Activated CD8-positive, alpha-beta T cell treated with anti-CD3 and anti-CD28 coated beads, Interleukin-2, amount 10 ng/mL, durations not matched to agents 7 days and 5 days (primary cell): Measurements from ENCODE around the gene RBMX2. TPM values are rescaled to one million over a fixed set of nuclear protein-coding genes. Genes with fewer than 3 reads are reported as not detected.
"Not testable (repeated sequence)": the region's sequence is repeated elsewhere in the genome, so short reads cannot be mapped to it uniquely, and the experiment has no call there.

Experiments used
- ATAC-seq: fragments of 150-1000 bp; cut with Tn5 transposase; one replicate; pipeline ENCODE4 v1.10.0; 2021; ENCODE audit warnings: moderate library complexity
- CTCF ChIA-PET: fragments of 350-600 bp; sonication (Branson Sonifier 250); formaldehyde crosslinking; loops from one replicate; lab custom pipeline; 2021; ENCODE audit warnings: antibody characterized with exemption; lab: Charles Lee
- POLR2A ChIA-PET: fragments of 350-600 bp; sonication (Branson Sonifier 250); formaldehyde crosslinking; loops from one replicate; lab custom pipeline; 2021; ENCODE audit warnings: antibody characterized with exemption; lab: Charles Lee
- DNase-seq: peaks from one replicate; pipeline ENCODE4 v3.0.0-alpha.2; 2020
- H3K27ac Mint-ChIP-seq: one replicate; pipeline ENCODE4 v1.8.0; 2021; ENCODE audit warnings: mild to moderate bottlenecking, mixed read lengths
- H3K27me3 Mint-ChIP-seq: one replicate; pipeline ENCODE4 v1.8.0; 2021; ENCODE audit warnings: low read depth, mixed read lengths
- H3K36me3 Mint-ChIP-seq: one replicate; pipeline ENCODE4 v1.8.0; 2021; ENCODE audit warnings: low read depth, mixed read lengths
- H3K4me1 Mint-ChIP-seq: one replicate; pipeline ENCODE4 v1.8.0; 2021; ENCODE audit warnings: low read depth, mixed read lengths
- H3K4me3 Mint-ChIP-seq: one replicate; pipeline ENCODE4 v1.8.0; 2021; ENCODE audit warnings: mild to moderate bottlenecking, mixed read lengths
- H3K9me3 Mint-ChIP-seq: one replicate; pipeline ENCODE4 v1.8.0; 2022; ENCODE audit warnings: mixed read lengths; ENCODE audit not compliant: insufficient read depth
- total RNA-seq, 2 experiments: library from RNA; stranded (reverse); gene quantifications; one replicate each; pipeline ENCODE4 v1.2.3, GENCODE V29; 2021

Gene RBMX2, protein sequence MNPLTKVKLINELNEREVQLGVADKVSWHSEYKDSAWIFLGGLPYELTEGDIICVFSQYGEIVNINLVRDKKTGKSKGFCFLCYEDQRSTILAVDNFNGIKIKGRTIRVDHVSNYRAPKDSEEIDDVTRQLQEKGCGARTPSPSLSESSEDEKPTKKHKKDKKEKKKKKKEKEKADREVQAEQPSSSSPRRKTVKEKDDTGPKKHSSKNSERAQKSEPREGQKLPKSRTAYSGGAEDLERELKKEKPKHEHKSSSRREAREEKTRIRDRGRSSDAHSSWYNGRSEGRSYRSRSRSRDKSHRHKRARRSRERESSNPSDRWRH
- 10 to 100 TPM; 25.2 to 25.3 TPM for total RNA-seq

- H3K4me1 Mint-ChIP-seq, result peaks cover 15% of the 10 kb centered on the region
- H3K36me3 Mint-ChIP-seq, result peaks cover 19% of the 10 kb centered on the region
- H3K4me3 Mint-ChIP-seq, result peak within 1 kb of the TSS; percentile 91
- CTCF ChIA-PET, result no interaction called here
- no peaks in the 10 kb centered on the region for H3K9me3 Mint-ChIP-seq
- H3K27me3 Mint-ChIP-seq, result peaks cover 6% of the 10 kb centered on the region
- peak within 1 kb of the TSS; percentile 88 for H3K27ac Mint-ChIP-seq
- POLR2A ChIA-PET, result no interaction called here
- DNase-seq (peak; percentile 72), ATAC-seq (peak; percentile 93)
Measured at GRCh38 chrX:130401415-130402207, at the start of gene RBMX2. TSS of gene RBMX2 (plus strand) at chrX:130401987. CDS start at chrX:130402033, 46 bp downstream.

- H3K27me3 Mint-ChIP-seq, DNase-seq, H3K27ac Mint-ChIP-seq, ATAC-seq, POLR2A ChIA-PET, H3K4me3 Mint-ChIP-seq, H3K4me1 Mint-ChIP-seq, H3K9me3 Mint-ChIP-seq, CTCF ChIA-PET: not testable (repeated sequence)
- H3K36me3 Mint-ChIP-seq, result peaks cover 26% of the 10 kb centered on the region
Measured at GRCh38 chrX:130352050-130352449, 49.7 kb upstream of the RBMX2 start.

DNA sequence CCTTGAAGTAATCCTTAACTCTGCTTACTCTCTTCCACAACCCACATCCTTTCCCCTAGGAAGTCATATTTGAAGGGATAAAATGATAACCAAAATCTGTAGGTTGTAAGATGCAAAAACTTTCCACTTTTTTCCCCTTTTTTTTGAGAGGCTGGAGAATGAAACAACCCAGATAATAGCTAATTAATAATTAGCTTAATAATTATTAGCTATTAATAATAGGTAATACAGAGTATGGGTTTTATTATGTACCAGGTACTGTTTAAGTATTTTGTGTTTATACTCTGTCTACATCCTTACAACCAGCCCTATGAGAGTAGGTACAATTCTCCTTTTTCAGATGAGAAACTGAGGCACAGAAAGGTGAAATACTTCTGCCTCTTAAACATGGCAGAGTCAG, 25.7 kb upstream of the RBMX2 start:
- ATAC-seq (no peak), DNase-seq (no peak)
- CTCF ChIA-PET, result no interaction called here
- no peaks in the 10 kb centered on the region for H3K27me3 Mint-ChIP-seq
- H3K9me3 Mint-ChIP-seq, result no peaks in the 10 kb centered on the region
- no peak overlapping the region for H3K4me3 Mint-ChIP-seq
- H3K4me1 Mint-ChIP-seq, result no peaks in the 10 kb centered on the region
- POLR2A ChIA-PET, result no interaction called here
- no peak overlapping the region for H3K27ac Mint-ChIP-seq
- peaks cover 2% of the 10 kb centered on the region for H3K36me3 Mint-ChIP-seq

GRCh38 chrX:130378024-130378669, 23.6 kb upstream of the RBMX2 start:
- no peaks in the 10 kb centered on the region for H3K36me3 Mint-ChIP-seq
- ATAC-seq (no peak), DNase-seq (no peak)
- H3K4me3 Mint-ChIP-seq, result no peak overlapping the region
- no peak overlapping the region for H3K27ac Mint-ChIP-seq
- H3K4me1 Mint-ChIP-seq, result no peaks in the 10 kb centered on the region
- H3K9me3 Mint-ChIP-seq, result no peaks in the 10 kb centered on the region
- CTCF ChIA-PET, result no interaction called here
- H3K27me3 Mint-ChIP-seq, result peaks cover 3% of the 10 kb centered on the region
- POLR2A ChIA-PET, result no interaction called here

GRCh38 chrX:130385520-130385919, 16.3 kb upstream of the RBMX2 start, which contains the start of gene GPR119:
TSS of gene GPR119 (minus strand) at chrX:130385674. CDS start at chrX:130385447, 227 bp downstream.
- no peaks in the 10 kb centered on the region for H3K36me3 Mint-ChIP-seq
- H3K9me3 Mint-ChIP-seq, result no peaks in the 10 kb centered on the region
- no peak within 1 kb of the TSS for H3K4me3 Mint-ChIP-seq
- no peak for ATAC-seq
- no peak within 1 kb of the TSS for H3K27ac Mint-ChIP-seq
- no peaks in the 10 kb centered on the region for H3K4me1 Mint-ChIP-seq
- ChIA-PET POLR2A (no interaction called here), CTCF (no interaction called here)
- peaks cover 3% of the 10 kb centered on the region for H3K27me3 Mint-ChIP-seq
- DNase-seq, result no peak

GRCh38 chrX:130386408-130386808, 15.4 kb upstream of the RBMX2 start:
- CTCF ChIA-PET, result no interaction called here

GRCh38 chrX:130393451-130394074, 8.2 kb upstream of the RBMX2 start:
- CTCF ChIA-PET, result interaction anchor here (2.3 kb wide), 1 partner anchor 523 kb away, joined by 7 read pairs; no protein-coding TSS in a partner anchor

More at GRCh38 chrX:130386408-130386808, 15.4 kb upstream of the RBMX2 start:
- Mint-ChIP-seq H3K4me1 (no peaks in the 10 kb centered on the region), H3K4me3 (no peak overlapping the region), H3K27ac (no peak overlapping the region), H3K27me3 (peaks cover 3% of the 10 kb centered on the region), H3K36me3 (no peaks in the 10 kb centered on the region), H3K9me3 (no peaks in the 10 kb centered on the region)
- ATAC-seq (no peak), DNase-seq (no peak)
- POLR2A ChIA-PET, result no interaction called here

DNA sequence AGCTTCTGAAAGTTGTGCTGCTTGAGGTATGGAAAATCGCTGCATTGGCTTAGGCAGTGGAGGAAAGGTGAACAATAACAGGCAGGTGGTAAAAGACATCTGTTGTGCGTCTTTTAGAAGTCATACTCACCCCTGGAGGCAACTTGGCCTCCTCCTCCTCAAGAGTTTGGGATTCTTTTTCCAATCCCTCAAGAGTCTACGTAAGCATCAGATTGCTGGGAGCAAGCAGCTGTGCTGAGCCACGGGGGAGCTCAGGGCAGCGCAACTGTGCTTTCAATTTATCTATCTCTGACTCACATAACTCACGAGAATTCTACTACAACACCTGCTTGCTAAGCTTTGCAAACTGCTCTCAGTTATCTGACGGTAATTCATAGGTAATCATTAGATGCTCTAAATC, 6.4 kb upstream of the RBMX2 start:
- ChIA-PET POLR2A (no interaction called here), CTCF (interaction anchor here (2.3 kb wide), 1 partner anchor 521 kb away, joined by 7 read pairs; no protein-coding TSS in a partner anchor)
- Mint-ChIP-seq H3K27ac (no peak overlapping the region), H3K36me3 (no peaks in the 10 kb centered on the region), H3K4me1 (no peaks in the 10 kb centered on the region), H3K4me3 (no peak overlapping the region), H3K27me3 (peaks cover 15% of the 10 kb centered on the region), H3K9me3 (no peaks in the 10 kb centered on the region)
- ATAC-seq (no peak), DNase-seq (no peak)

More at GRCh38 chrX:130393451-130394074, 8.2 kb upstream of the RBMX2 start:
- DNase-seq (peak; percentile 20), ATAC-seq (no peak)
- H3K27me3 Mint-ChIP-seq, result peaks cover 11% of the 10 kb centered on the region
- H3K36me3 Mint-ChIP-seq, result no peaks in the 10 kb centered on the region
- H3K9me3 Mint-ChIP-seq, result no peaks in the 10 kb centered on the region
- H3K4me3 Mint-ChIP-seq, result no peak overlapping the region
- H3K27ac Mint-ChIP-seq, result no peak overlapping the region
- POLR2A ChIA-PET, result no interaction called here
- H3K4me1 Mint-ChIP-seq, result no peaks in the 10 kb centered on the region

- H3K27ac Mint-ChIP-seq, result peak overlapping the region; percentile 88
- no peaks in the 10 kb centered on the region for H3K9me3 Mint-ChIP-seq
- DNase-seq (no peak), ATAC-seq (peak; percentile 37)
- H3K27me3 Mint-ChIP-seq, result peaks cover 4% of the 10 kb centered on the region
- peak overlapping the region; percentile 91 for H3K4me3 Mint-ChIP-seq
- CTCF ChIA-PET, result no interaction called here
- peaks cover 21% of the 10 kb centered on the region for H3K36me3 Mint-ChIP-seq
- POLR2A ChIA-PET, result no interaction called here
- H3K4me1 Mint-ChIP-seq, result peaks cover 15% of the 10 kb centered on the region
Measured at GRCh38 chrX:130402208-130402684, 459 bp downstream of the RBMX2 start.

GRCh38 chrX:130413415-130413814, 11.6 kb downstream of the RBMX2 start:
- no peak for ATAC-seq
- no peak overlapping the region for H3K27ac Mint-ChIP-seq
- ChIA-PET CTCF (no interaction called here), POLR2A (no interaction called here)
- no peaks in the 10 kb centered on the region for H3K27me3 Mint-ChIP-seq
- no peak overlapping the region for H3K4me3 Mint-ChIP-seq
- DNase-seq, result no peak
- no peaks in the 10 kb centered on the region for H3K9me3 Mint-ChIP-seq
- peaks cover 1% of the 10 kb centered on the region for H3K4me1 Mint-ChIP-seq
- H3K36me3 Mint-ChIP-seq, result peaks cover 24% of the 10 kb centered on the region

DNA sequence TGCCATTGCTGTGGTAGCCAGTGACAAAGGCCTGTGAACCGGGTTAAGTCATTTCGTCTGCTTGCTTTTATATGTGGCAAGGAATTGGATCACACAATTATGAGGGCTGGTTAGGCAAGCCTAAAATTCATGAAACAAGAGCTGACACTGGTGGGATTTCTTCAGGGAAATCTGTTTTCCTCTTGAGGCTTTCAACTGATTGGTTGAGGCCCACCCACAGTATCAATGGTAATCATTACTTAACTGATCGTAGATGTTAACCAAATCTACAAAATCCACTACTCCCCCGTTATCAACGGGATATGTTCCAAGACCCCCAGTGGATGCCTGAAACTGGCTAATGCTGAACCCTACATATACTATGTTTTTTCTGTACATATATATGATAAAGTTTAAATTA, 13.0 kb downstream of the RBMX2 start:
- no peaks in the 10 kb centered on the region for H3K27me3 Mint-ChIP-seq
- peaks cover 1% of the 10 kb centered on the region for H3K4me1 Mint-ChIP-seq
- no peaks in the 10 kb centered on the region for H3K9me3 Mint-ChIP-seq
- ChIA-PET POLR2A (no interaction called here), CTCF (no interaction called here)
- no peak overlapping the region for H3K4me3 Mint-ChIP-seq
- DNase-seq (no peak), ATAC-seq (no peak)
- H3K36me3 Mint-ChIP-seq, result peaks cover 20% of the 10 kb centered on the region
- no peak overlapping the region for H3K27ac Mint-ChIP-seq
